Common myeloid progenitor, CD34-positive (primary cell): ENCODE data around the gene DMGDH. TPM values are rescaled to one million over a fixed set of nuclear protein-coding genes. Genes with fewer than 3 reads are reported as not detected.

ENCODE experiments used
- CTCF ChIA-PET: fragments of 350-600 bp; sonication (Branson Sonifier 250); formaldehyde crosslinking; loops from one replicate; lab custom pipeline; 2021; ENCODE audit warnings: antibody characterized with exemption; lab: Charles Lee
- POLR2A ChIA-PET: fragments of 350-600 bp; sonication (Branson Sonifier 250); formaldehyde crosslinking; loops from one replicate; lab custom pipeline; 2021; ENCODE audit warnings: antibody characterized with exemption; lab: Charles Lee
- DNase-seq, 3 donors: peaks; one replicate each; pipeline versions ENCODE4 v3.0.0 to v3.0.0-alpha.2; 2013
- H3K27ac ChIP-seq, 2 experiments: 1 replicate in 1 of 2; 2 replicates in 1 of 2; pipeline ENCODE4 v1.7.0; 2013; ENCODE audit warnings: inconsistent platforms in 2 of 2, low read length in 2 of 2, mild to moderate bottlenecking in 2 of 2, low read depth in 1 of 2, moderate library complexity in 1 of 2; ENCODE audit not compliant: severe bottlenecking in 2 of 2, insufficient read depth in 1 of 2, poor library complexity in 1 of 2
- H3K27me3 ChIP-seq, 5 experiments: replicated peaks in 2 of 5; 1 replicate in 3 of 5; 2 replicates in 2 of 5; pipeline versions ENCODE4 v1.6.1 to v1.7.0; 2013; ENCODE audit warnings: low read length in 4 of 5, mild to moderate bottlenecking in 2 of 5, moderate library complexity in 2 of 5, inconsistent platforms in 1 of 5; ENCODE audit not compliant: insufficient read depth in 5 of 5, control insufficient read depth in 4 of 5
- H3K36me3 ChIP-seq, 4 experiments: 1 replicate in 2 of 4; 2 replicates in 2 of 4; pipeline versions ENCODE4 v1.6.1 to v1.7.0; 2013; ENCODE audit warnings: low read length in 3 of 4, control low read depth in 1 of 4, mild to moderate bottlenecking in 1 of 4; ENCODE audit not compliant: control insufficient read depth in 4 of 4, insufficient read depth in 4 of 4
- H3K4me1 ChIP-seq, 4 experiments: 1 replicate in 3 of 4; 2 replicates in 1 of 4; pipeline versions ENCODE4 v1.6.1 to v1.7.1; 2013; ENCODE audit warnings: low read length in 3 of 4, mild to moderate bottlenecking in 3 of 4, control low read depth in 1 of 4, inconsistent platforms in 1 of 4, moderate library complexity in 1 of 4; ENCODE audit not compliant: control insufficient read depth in 4 of 4, insufficient read depth in 4 of 4; ENCODE audit errors: control extremely low read depth in 1 of 4
- H3K4me3 ChIP-seq, 7 experiments: 1 replicate in 4 of 7; 2 replicates in 3 of 7; pipeline versions ENCODE4 v1.5.1 to v1.7.0; 2013; ENCODE audit warnings: mild to moderate bottlenecking in 7 of 7, low read length in 6 of 7, moderate library complexity in 6 of 7, inconsistent platforms in 2 of 7, low read depth in 2 of 7, control low read depth in 1 of 7; ENCODE audit not compliant: insufficient read depth in 4 of 7, control insufficient read depth in 1 of 7; ENCODE audit errors: extremely low read depth in 1 of 7
- H3K9me3 ChIP-seq, 5 experiments: 1 replicate in 4 of 5; 2 replicates in 1 of 5; pipeline versions ENCODE4 v1.6.1 to v1.7.1; 2013; ENCODE audit warnings: low read length in 4 of 5, mild to moderate bottlenecking in 2 of 5, inconsistent platforms in 1 of 5, low read depth in 1 of 5, moderate library complexity in 1 of 5; ENCODE audit not compliant: control insufficient read depth in 4 of 5, insufficient read depth in 2 of 5; ENCODE audit errors: control extremely low read depth in 1 of 5
- WGBS: methylation state at CpG from one replicate; pipeline ENCODE4 v1.1.5; 2013; ENCODE audit not compliant: insufficient coverage; 5-methylcytosine and 5-hydroxymethylcytosine counted together
- polyA plus RNA-seq: library from polyadenylated mRNA; unstranded; fragments of 120-200 nt; gene quantifications from one replicate; pipeline ENCODE4 v1.2.1, GENCODE V29; 2013

The DMGDH gene
- 0.95 TPM for polyA plus RNA-seq

GRCh38 chr5:79069488-79070349 lies at the start of gene DMGDH, which contains the start of gene BHMT2:
Gene DMGDH, minus strand, starts transcription at chr5:79069674. Its CDS starts 54 bp downstream, at chr5:79069620.
Gene BHMT2, plus strand, starts transcription at chr5:79069767. Its CDS starts 16 bp downstream, at chr5:79069783.
- DNase-seq: peak; percentile 10 to 64 (median 46)

GRCh38 chr5:79112703-79113058 lies 43.2 kb upstream of the DMGDH start:
- 91% methylated on average over 5 of the region's 5 CpGs for WGBS

More at GRCh38 chr5:79069488-79070349, at the start of gene DMGDH, which contains the start of gene BHMT2:
- H3K4me1 ChIP-seq: peaks cover 0 to 14% (median 9%) of the 10 kb centered on the region in 4 experiments
- H3K9me3 ChIP-seq: peaks cover 0 to 6% (median 2%) of the 10 kb centered on the region in 5 experiments
- H3K27ac ChIP-seq: no peak within 1 kb of the TSS
- ChIA-PET POLR2A (no interaction called here), CTCF (interaction anchor here (0.8 to 1.5 kb wide), 2 partner anchors 22 to 63 kb away, joined by 3 to 4 read pairs; no protein-coding TSS in a partner anchor)
- H3K36me3 ChIP-seq: no peaks in the 10 kb centered on the region
- 37% methylated on average over 66 of the region's 79 CpGs for WGBS
- H3K27me3 ChIP-seq: peaks cover 0 to 6% (median 0%) of the 10 kb centered on the region in 5 experiments
- H3K4me3 ChIP-seq: peak within 1 kb of the TSS in 5 of 7 experiments; percentile 6 to 51 (median 36)

GRCh38 chr5:79111960-79112702 lies 42.7 kb upstream of the DMGDH start:
- POLR2A ChIA-PET: no interaction called here
- Histone ChIP-seq H3K27ac (no peak overlapping the region), H3K36me3 (no peaks in the 10 kb centered on the region), H3K9me3 (no peaks in the 10 kb centered on the region), H3K27me3 (peaks cover 16 to 44% (median 23%) of the 10 kb centered on the region in 5 experiments), H3K4me3 (peak overlapping the region in 3 of 7 experiments; percentile 23 to 52 (median 46)), H3K4me1 (peaks cover 5 to 17% (median 16%) of the 10 kb centered on the region in 4 experiments)
- CTCF ChIA-PET: no interaction called here
- 13% methylated on average over 24 of the region's 39 CpGs for WGBS
- DNase-seq: peak in 1 of 3 donors; percentile 10

More at GRCh38 chr5:79112703-79113058, 43.2 kb upstream of the DMGDH start:
- H3K9me3 ChIP-seq: no peaks in the 10 kb centered on the region
- POLR2A ChIA-PET: no interaction called here
- no peak overlapping the region for H3K4me3 ChIP-seq
- peaks cover 16 to 44% (median 23%) of the 10 kb centered on the region in 5 experiments for H3K27me3 ChIP-seq
- H3K4me1 ChIP-seq: peaks cover 3 to 11% (median 11%) of the 10 kb centered on the region in 4 experiments
- no peaks in the 10 kb centered on the region for H3K36me3 ChIP-seq
- CTCF ChIA-PET: no interaction called here
- no peak overlapping the region for H3K27ac ChIP-seq
- no peak for DNase-seq

GRCh38 chr5:79111387-79111959 lies 42.0 kb upstream of the DMGDH start, which contains the start of gene BHMT:
Gene BHMT, plus strand, starts transcription at chr5:79111809. Its CDS starts 77 bp downstream, at chr5:79111886.
- WGBS: 33% methylated on average over 21 of the region's 32 CpGs
- Histone ChIP-seq H3K27ac (no peak within 1 kb of the TSS), H3K36me3 (no peaks in the 10 kb centered on the region), H3K4me3 (peak within 1 kb of the TSS in 3 of 7 experiments; percentile 23 to 52 (median 46)), H3K9me3 (no peaks in the 10 kb centered on the region), H3K4me1 (peaks cover 5 to 23% (median 23%) of the 10 kb centered on the region in 4 experiments), H3K27me3 (peaks cover 16 to 44% (median 23%) of the 10 kb centered on the region in 5 experiments)
- ChIA-PET CTCF (no interaction called here), POLR2A (no interaction called here)
- no peak for DNase-seq

GRCh38 chr5:79109527-79110492 lies 40.3 kb upstream of the DMGDH start:
- 44% methylated on average over 9 of the region's 15 CpGs for WGBS
- DNase-seq: peak; percentile 29 to 38 (median 33)
- ChIA-PET POLR2A (interaction anchor here (0.6 kb wide), 1 partner anchor 557 kb away, joined by 3 read pairs; no protein-coding TSS in a partner anchor), CTCF (interaction anchor here (1.1 to 1.5 kb wide), 2 partner anchors 22 to 86 kb away, joined by 3 to 4 read pairs; no protein-coding TSS in a partner anchor)
- H3K4me3 ChIP-seq: no peak overlapping the region
- H3K4me1 ChIP-seq: peaks cover 5 to 27% (median 24%) of the 10 kb centered on the region in 4 experiments
- no peak overlapping the region for H3K27ac ChIP-seq
- H3K9me3 ChIP-seq: no peaks in the 10 kb centered on the region
- H3K36me3 ChIP-seq: no peaks in the 10 kb centered on the region
- peaks cover 14 to 44% (median 20%) of the 10 kb centered on the region in 5 experiments for H3K27me3 ChIP-seq
